ENCODE results near the gene PPEF1. TPM values are rescaled to one million over a fixed set of nuclear protein-coding genes. Genes with fewer than 3 reads are reported as not detected.

Gene PPEF1
- total and polyA plus RNA-seq, 2 donors (not counting 1 experiment from before 2014, with no cell fraction given): under 0.01 TPM; not detected in 1

GRCh38 chrX:18864390-18864920 lies 157.0 kb downstream of the PPEF1 start:
- H3K4me1 ChIP-seq (ENCODE audit: control insufficient read depth, extremely low read depth, insufficient read depth, low read length): no peaks in the 10 kb centered on the region
- no peak overlapping the region for H3K4me3 ChIP-seq (replicated peaks in 1 of 4; ENCODE audit: control extremely low read depth in 1 of 4, insufficient read depth in 1 of 4, low read depth in 3 of 4, low read length in 4 of 4)
- H2AFZ ChIP-seq (ENCODE audit: low read length): no peak overlapping the region
- no peaks in the 10 kb centered on the region for H3K27me3 ChIP-seq (ENCODE audit: control insufficient read depth, insufficient read depth, low read length)
- H4K20me1 ChIP-seq (ENCODE audit: control insufficient read depth, extremely low read depth, insufficient read depth, low read length): no peaks in the 10 kb centered on the region
- no peaks in the 10 kb centered on the region for H3K36me3 ChIP-seq (ENCODE audit: control insufficient read depth, insufficient read depth, low read length)
- H3K4me2 ChIP-seq (ENCODE audit: extremely low read depth, insufficient read depth, low read length): no peak overlapping the region
- no peak for DNase-seq (ENCODE audit: low read depth in 2 of 2)
- H3K27ac ChIP-seq (ENCODE audit: insufficient read depth, low read length): no peak overlapping the region
- no peak overlapping the region for H3K9ac ChIP-seq (ENCODE audit: insufficient read depth, low read length)
- H3K9me3 ChIP-seq (ENCODE audit: control insufficient read depth, insufficient read depth, low read depth, low read length): no peaks in the 10 kb centered on the region
- H3K79me2 ChIP-seq (ENCODE audit: control insufficient read depth, insufficient read depth, low read length): no peaks in the 10 kb centered on the region
- TF ChIP-seq EZH2 (IDR thresholded peaks at IDR 0.05; ENCODE audit: low read length, missing control alignments) (no peak), CTCF (conservative IDR thresholded peaks at IDR 0.05 in 1 of 2, IDR thresholded peaks at IDR 0.05 in 1 of 2; ENCODE audit: low read depth in 1 of 2, low read length in 2 of 2) (no peak)

- H3K9ac ChIP-seq (ENCODE audit: insufficient read depth, low read length): no peak overlapping the region
- H3K4me2 ChIP-seq (ENCODE audit: extremely low read depth, insufficient read depth, low read length): no peak overlapping the region
- H2AFZ ChIP-seq (ENCODE audit: low read length): no peak overlapping the region
- TF ChIP-seq EZH2 (IDR thresholded peaks at IDR 0.05; ENCODE audit: low read length, missing control alignments) (no peak), CTCF (conservative IDR thresholded peaks at IDR 0.05 in 1 of 2, IDR thresholded peaks at IDR 0.05 in 1 of 2; ENCODE audit: low read depth in 1 of 2, low read length in 2 of 2) (no peak)
- no peaks in the 10 kb centered on the region for H4K20me1 ChIP-seq (ENCODE audit: control insufficient read depth, extremely low read depth, insufficient read depth, low read length)
- no peak overlapping the region for H3K27ac ChIP-seq (ENCODE audit: insufficient read depth, low read length)
- H3K27me3 ChIP-seq (ENCODE audit: control insufficient read depth, insufficient read depth, low read length): no peaks in the 10 kb centered on the region
- H3K36me3 ChIP-seq (ENCODE audit: control insufficient read depth, insufficient read depth, low read length): no peaks in the 10 kb centered on the region
- no peaks in the 10 kb centered on the region for H3K4me1 ChIP-seq (ENCODE audit: control insufficient read depth, extremely low read depth, insufficient read depth, low read length)
- H3K79me2 ChIP-seq (ENCODE audit: control insufficient read depth, insufficient read depth, low read length): no peaks in the 10 kb centered on the region
- peak; percentile 17 to 30 for DNase-seq (ENCODE audit: low read depth in 2 of 2)
- H3K9me3 ChIP-seq (ENCODE audit: control insufficient read depth, insufficient read depth, low read depth, low read length): no peaks in the 10 kb centered on the region
- no peak overlapping the region for H3K4me3 ChIP-seq (replicated peaks in 1 of 4; ENCODE audit: control extremely low read depth in 1 of 4, insufficient read depth in 1 of 4, low read depth in 3 of 4, low read length in 4 of 4)
These were observed 163.9 kb downstream of the PPEF1 start for GRCh38 chrX:18871161-18871890.

- Histone ChIP-seq H3K27ac (ENCODE audit: insufficient read depth, low read length) (no peak overlapping the region), H3K4me3 (replicated peaks in 1 of 4; ENCODE audit: control extremely low read depth in 1 of 4, insufficient read depth in 1 of 4, low read depth in 3 of 4, low read length in 4 of 4) (no peak overlapping the region), H3K9ac (ENCODE audit: insufficient read depth, low read length) (no peak overlapping the region), H2AFZ (ENCODE audit: low read length) (no peak overlapping the region), H4K20me1 (ENCODE audit: control insufficient read depth, extremely low read depth, insufficient read depth, low read length) (no peaks in the 10 kb centered on the region), H3K27me3 (ENCODE audit: control insufficient read depth, insufficient read depth, low read length) (no peaks in the 10 kb centered on the region), H3K36me3 (ENCODE audit: control insufficient read depth, insufficient read depth, low read length) (no peaks in the 10 kb centered on the region), H3K4me1 (ENCODE audit: control insufficient read depth, extremely low read depth, insufficient read depth, low read length) (no peaks in the 10 kb centered on the region), H3K9me3 (ENCODE audit: control insufficient read depth, insufficient read depth, low read depth, low read length) (no peaks in the 10 kb centered on the region), H3K4me2 (ENCODE audit: extremely low read depth, insufficient read depth, low read length) (no peak overlapping the region), H3K79me2 (ENCODE audit: control insufficient read depth, insufficient read depth, low read length) (no peaks in the 10 kb centered on the region)
- DNase-seq (ENCODE audit: low read depth in 2 of 2): no peak
- TF ChIP-seq CTCF (conservative IDR thresholded peaks at IDR 0.05 in 1 of 2, IDR thresholded peaks at IDR 0.05 in 1 of 2; ENCODE audit: low read depth in 1 of 2, low read length in 2 of 2): no peak
- TF ChIP-seq EZH2 (IDR thresholded peaks at IDR 0.05; ENCODE audit: low read length, missing control alignments): no peak
These were observed 164.5 kb downstream of the PPEF1 start for GRCh38 chrX:18871970-18872369.

Data from fibroblast of lung (primary cell).